SKM-1 treated with dmso at 0.1 percent for 144 hours (cell line): Measurements from ENCODE around the gene FOLR1.

Experiments used
- DNase-seq: peaks from one replicate; lab custom pipeline; 2025; ENCODE audit not compliant: unreplicated experiment; lab: John Stamatoyannopoulos, UW

The FOLR1 gene

DNA sequence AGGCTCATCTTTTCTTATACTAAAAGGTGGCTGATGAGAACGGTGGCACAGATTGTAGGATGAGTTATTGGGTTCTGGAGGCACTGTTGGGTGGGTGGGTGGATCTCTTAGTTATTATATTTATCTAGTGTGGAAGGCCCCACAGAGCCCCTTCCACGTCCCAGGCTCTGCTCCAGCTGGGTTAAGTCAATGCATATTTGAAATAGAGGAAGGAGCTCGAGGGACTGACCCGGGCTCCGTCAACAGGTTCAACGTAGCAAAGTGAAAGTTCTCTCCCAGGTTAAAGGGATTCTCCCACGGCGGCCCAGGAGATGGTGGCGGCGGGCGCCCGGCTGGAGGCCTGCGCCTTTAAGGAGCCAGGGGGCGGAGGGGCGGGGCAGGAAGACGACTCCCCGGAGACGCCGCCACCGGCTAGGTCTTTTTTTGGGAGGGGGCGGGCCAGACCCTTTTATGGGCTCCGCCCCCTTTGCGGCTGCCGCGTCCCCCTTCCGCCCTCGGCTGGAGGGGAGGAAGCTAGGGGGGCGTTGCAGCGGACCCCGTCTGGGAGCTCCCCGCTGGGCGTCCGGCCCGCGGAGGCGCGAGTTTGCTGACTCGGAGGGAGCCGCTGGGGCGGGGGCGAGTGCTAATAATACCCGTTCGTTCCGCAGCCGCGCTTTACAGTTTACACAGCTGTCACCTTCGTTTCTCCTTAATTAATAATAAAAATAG, 31.1 kb downstream of the FOLR1 start:
- peak; percentile 95 for DNase-seq

DNA sequence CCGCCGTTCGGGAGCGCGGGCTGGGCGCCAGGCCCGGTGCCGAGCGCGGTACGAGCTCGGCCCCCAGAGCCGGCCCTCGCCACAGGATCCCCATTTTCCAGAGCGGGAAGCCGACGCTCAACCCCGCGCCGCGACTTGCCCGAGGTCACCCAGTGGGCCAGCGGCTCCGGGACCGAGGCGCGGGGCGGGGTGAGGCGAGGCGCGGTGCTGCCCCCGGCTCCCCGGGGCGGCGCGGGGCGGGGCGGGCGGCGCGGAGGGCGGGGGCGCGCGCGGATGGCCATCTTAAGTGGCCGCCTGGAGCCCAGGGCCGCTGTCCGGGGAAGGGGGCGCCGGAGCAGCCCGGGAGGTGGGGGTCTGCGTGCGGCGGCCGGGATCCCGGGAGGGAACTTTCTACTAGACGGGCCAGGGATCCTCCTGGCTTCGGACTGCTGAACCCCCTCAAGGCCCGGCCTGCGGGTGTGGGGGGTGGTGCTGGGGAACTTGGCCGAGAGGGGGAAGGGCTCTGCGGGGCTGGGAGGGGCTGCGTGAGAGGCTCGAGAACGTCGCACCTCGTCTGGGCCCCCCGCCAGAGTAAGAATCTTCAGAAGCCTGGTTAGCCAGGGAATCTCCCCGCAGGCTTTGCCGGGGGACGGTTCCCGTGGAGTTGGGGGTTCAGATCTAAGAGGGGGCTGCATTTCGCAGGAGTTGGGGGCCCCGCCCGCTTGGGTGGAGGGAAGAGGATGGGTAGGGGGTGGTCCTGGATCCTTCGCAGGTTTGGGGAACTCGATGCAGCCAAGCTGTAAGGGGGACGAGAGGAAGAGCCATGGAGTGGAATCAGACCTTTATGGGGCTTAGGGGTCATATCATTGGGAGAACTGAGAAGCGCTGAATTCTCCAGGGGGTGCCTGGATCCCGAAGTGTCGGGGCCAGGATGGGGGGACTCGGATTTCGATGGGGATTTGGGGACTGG, 31.9 kb downstream of the FOLR1 start:
- peak; percentile 72 for DNase-seq

DNA sequence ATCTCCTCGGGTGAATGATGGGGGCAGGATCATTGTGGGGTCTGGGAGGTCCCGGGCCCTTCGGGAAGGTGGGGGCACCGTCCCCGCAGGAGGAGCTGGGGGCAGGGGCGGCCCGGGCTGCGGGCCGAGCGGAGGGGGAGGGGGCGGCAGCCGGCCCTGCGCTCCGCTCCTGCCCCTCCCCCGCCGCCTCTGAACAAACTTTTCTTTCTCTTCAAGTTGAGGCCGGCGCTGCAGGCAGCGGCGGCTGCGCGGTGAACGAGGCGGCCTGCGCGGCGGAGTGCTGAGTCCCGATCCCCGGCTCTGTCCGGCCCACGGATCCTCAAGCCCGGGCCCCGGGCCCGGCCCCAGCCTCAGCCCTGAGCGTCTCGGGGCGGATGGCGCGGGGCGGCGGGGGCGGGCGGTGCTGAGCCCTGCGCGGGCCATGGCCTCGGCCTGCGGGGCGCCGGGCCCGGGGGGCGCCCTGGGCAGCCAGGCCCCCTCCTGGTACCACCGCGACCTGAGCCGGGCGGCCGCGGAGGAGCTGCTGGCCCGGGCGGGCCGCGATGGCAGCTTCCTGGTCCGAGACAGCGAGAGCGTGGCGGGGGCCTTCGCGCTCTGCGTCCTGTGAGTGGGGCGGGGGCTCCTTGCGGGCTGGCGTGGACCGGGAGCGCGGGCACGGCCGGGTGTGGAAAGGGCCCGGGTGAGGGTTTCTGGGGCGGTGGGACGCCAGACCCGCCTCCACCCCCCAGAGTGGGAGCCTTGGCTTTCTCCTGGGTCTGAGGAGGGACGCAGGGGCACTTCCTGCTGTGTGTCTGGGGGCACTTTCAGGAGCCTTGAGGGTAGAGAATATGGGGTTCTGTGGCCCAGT, 32.8 kb downstream of the FOLR1 start, which contains the start of gene INPPL1:
Gene INPPL1 (plus strand): TSS at position 204 of the 847 bp plus-strand sequence. CDS start 218 bp downstream, at position 422.
- DNase-seq: no peak

DNA sequence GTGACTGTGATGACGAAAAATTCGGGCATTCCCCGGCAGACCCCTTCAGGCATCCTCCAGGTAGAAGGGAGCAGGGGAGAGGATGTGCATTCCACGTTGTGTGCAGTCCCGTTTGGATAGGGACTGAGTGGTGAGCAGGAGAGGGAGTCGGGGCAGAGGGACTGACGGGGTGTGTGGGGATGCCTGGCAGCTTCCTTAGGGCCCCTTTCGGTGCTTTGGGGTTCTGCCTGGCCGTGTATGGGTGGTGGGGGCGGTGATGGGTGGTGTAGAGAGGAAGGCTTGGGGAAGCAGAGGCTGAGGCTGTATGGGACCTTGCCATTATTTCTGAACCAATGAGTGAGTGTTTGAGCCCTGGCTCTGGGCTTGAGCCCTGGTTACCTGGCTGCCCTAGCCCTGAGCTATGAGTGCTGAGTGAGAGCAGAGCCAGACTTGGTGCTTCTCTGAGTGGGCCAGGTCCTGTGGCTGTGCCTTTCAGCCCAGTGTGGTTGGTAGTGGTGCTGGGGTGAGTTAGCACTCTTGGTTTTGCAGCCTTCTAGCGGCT, 33.5 kb downstream of the FOLR1 start:
- no peak for DNase-seq

DNA sequence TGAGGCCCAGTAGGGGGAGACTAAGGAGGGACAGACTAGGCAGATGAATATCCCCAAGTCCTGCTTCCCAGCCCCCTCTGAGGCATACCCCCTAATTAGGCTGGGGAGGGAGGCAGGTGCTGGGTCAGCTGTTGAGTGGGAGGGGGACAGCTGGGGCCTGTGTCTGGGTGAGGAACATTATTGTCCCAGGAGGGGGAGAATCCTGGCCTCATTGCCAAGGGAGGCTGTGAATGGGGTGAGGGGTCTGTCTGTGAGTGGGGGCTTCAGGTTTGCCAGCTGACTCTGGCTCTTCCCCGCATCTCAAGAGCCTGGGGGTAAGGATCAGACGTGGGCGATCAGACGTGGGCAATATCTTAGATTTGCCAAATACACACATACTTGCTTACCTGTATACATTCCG, 34.8 kb downstream of the FOLR1 start:
- DNase-seq: no peak

DNA sequence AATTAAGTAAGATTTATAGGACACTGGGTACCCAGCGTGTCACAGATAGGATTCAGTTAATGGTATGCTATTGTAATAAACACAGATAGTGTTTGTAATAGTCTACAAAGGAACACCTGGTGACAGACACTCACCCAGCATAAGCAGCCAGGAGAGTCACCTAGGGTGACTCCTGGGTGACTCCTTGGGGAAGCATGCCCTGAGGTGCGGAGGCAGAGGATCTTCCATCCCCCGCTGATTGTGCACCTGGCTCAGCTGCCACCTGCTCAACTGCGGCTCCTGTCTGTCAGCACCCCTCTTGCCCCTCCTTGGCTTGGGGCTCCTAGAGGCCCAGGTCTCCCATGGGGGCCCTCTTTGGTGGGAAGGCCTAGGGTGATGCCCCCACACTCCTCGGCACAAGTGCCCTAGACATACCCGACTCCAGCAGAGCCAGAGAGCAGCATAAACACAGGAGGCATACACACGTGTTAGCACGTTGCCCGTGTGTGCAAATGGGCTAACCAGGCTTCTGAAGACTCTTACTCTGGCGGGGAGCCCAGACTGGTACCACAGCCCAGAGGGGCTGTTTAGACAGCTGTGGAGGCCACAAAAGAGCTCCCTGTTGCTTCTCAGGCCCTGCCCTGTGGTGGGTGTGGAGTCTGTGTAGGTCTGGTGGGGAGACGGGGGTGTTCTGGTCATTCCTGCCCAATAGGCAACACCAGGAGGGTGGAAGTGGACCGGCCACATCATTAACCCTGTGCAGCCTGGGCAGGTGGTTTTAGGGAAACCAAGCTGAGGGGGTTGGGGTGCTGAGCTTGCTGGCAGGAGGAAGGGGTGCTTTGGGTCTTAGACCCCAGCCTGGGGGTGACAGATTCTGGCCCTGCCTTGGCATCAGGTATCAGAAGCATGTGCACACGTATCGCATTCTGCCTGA, 35.6 kb downstream of the FOLR1 start:
- DNase-seq: no peak

DNA sequence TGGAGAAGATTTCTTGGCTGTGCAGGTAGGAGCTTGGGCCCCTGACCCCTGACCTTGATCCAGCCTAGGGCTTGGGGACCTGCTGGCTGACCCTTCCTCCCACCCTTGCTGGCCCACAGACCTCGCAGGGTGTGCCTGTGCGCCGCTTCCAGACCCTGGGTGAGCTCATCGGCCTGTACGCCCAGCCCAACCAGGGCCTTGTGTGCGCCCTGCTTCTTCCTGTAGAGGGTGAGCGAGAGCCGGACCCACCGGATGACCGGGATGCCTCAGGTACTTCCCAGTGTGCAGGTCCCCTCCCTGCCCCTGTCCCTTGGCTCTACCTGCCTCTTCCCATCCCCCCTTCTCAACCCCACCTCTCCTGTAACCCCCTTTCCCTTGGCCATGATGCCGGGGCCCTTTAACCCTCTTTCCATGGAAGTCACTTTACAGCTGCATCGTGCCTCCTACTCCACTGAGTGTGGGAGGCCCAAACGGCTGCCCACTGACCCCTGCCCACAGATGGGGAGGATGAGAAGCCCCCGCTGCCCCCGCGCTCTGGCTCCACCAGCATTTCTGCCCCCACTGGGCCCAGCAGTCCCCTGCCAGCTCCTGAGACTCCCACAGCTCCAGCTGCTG, 36.4 kb downstream of the FOLR1 start:
- no peak for DNase-seq

DNA sequence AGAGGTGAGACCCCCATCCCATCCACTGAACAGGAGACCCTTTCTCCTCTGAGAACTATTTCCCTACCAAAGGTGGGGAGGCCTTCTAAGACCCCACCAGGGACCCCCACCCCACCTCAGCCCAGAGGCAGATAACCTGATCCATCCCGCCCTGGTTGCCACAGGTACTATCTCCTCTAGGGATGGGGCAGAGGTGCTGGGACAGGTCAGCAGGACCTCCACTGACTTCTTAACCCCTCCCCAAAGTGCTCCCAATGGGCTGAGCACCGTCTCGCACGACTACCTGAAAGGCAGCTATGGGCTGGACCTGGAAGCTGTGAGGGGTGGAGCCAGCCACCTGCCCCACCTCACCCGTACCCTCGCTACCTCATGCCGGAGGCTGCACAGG, 36.9 kb downstream of the FOLR1 start:
- DNase-seq: no peak

DNA sequence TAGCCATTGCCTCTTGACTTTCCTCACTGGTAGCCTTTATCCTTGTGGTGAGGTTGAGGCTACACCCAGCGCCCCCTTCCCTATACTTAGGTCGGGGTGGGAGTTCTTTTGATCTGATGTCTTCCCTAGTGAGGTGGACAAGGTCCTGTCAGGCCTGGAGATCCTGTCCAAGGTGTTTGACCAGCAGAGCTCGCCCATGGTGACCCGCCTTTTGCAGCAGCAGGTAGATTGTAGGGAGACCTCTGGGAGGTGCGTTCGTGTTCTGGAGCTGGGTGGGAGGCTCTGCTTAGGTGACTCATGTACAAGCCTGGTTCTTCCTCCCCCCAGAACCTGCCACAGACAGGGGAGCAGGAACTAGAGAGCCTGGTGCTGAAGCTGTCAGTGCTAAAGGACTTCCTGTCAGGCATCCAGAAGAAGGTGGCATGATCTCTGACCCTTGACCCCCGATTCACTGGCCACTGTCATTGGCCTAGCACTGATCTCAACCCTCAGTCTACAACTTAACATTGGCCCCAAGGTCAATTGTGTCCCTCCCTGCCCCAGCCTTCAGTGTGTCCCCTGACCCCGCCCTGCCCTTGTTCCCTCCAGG, 37.5 kb downstream of the FOLR1 start:
- no peak for DNase-seq

DNA sequence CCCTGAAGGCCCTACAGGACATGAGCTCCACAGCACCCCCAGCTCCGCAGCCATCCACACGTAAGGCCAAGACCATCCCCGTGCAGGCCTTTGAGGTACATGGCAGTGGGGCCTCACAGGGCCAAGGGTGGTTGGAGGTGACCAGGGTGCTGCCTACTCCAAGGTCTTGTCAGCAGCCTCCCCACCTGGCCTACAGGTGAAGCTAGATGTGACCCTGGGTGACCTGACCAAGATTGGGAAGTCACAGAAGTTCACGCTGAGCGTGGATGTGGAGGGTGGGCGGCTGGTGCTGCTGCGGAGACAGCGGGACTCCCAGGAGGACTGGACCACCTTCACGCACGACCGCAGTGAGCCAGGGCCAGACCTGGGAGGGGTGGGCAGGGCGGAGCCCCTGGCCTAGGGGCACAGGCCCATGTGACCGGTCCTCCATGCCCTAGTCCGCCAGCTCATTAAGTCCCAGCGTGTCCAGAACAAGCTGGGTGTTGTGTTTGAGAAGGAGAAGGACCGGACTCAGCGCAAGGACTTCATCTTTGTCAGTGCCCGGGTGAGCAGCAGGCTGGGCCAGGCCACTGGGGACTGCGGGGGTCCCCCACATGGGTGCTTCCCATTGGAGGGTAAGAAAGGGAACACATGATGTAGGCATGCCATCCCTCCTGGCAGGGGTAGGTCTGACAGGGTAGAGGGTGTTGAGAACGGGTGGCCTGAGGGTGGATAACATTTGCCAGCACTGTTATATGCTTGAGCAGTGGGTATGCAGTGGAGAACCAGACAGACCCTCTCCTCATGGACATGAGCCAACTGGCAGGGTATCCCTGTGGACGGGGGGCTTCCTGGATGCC, 38.2 kb downstream of the FOLR1 start:
- no peak for DNase-seq

DNA sequence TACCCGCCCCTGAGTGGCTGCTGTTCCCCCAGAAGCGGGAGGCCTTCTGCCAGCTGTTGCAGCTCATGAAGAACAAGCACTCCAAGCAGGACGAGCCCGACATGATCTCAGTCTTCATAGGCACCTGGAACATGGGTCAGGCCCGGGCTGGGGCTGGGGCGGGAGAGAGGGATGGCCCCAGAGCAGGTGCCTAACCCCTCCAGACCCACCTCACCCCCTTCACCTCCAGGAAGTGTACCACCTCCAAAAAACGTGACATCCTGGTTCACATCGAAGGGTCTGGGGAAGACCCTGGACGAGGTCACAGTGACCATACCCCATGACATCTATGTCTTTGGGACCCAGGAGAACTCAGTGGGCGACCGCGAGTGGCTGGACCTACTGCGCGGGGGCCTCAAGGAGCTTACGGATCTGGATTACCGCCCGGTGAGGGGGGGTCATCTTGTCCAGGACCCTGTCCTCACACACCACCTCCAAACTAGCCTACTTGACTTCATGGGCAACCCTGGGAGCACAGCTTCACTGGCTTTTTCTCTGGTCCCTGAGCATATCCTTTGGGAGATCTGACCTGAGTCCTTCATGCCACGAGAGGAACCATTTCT, 38.9 kb downstream of the FOLR1 start:
- no peak for DNase-seq

DNA sequence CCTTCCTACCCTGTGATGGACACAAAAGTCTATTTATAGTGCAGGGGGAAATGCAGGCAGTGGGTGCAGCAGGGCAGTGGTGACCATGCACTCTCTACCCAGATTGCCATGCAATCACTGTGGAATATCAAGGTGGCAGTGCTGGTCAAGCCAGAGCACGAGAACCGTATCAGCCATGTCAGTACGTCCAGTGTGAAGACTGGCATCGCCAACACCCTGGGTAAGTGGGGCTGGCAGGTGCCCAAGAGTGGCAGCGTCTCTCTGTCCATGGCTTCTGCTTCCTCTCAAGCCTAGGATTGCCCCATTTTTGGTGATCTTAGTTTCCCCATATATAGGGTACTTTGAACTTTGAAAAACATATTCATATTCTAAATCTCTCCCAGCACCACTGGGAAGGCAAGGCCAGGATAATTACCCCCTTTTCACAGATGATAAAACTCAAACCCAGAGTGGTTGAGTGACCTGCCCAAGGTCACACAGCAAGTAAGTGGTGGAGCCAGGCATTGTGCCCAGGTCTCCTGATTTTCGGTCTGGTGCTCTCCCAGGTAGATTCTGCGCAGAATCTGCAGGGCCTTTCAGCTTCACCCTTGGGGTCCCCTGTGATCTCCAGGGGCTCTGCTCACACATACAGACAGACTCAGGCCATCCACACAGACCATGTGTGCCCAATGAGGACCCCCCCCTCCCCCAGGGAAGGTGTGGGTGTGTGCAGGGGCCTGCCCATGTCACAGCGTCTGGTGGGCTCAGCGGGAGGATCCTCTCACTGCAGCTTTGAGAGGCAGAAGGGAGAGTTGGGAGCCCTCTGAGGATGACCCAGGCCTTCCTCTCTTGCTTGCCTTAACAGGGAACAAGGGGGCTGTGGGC, 39.7 kb downstream of the FOLR1 start:
- DNase-seq: no peak

DNA sequence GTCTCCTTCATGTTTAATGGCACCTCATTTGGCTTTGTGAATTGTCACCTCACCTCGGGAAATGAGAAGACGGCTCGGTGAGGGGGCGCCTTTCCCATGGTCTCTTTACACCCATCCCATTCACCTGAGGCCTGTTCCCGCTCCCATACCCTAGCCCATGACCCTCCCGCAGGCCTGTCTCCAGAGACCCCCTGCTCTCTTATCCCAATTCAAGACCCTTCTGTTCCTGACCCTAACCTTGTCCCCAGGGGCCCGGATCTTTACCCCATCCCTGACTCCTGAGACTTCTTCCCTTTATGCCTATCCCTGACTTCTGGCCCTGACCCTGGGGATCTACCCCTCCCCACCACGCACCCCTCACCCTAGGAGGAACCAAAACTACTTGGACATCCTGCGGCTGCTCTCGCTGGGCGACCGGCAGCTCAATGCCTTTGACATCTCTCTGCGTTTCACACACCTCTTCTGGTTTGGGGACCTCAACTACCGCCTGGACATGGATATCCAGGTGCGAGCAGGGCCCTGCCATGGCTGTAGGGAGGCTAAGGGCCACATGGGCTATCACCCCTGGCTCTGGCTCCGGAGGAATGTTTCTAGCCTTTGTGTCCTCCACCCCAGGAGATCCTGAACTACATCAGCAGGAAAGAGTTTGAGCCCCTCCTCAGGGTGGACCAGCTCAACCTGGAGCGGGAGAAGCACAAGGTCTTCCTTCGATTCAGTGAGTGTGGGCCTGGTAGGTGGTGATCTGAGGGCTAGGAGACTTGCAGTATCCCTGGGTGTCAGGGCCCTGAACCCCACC, 40.5 kb downstream of the FOLR1 start:
- DNase-seq: no peak

DNA sequence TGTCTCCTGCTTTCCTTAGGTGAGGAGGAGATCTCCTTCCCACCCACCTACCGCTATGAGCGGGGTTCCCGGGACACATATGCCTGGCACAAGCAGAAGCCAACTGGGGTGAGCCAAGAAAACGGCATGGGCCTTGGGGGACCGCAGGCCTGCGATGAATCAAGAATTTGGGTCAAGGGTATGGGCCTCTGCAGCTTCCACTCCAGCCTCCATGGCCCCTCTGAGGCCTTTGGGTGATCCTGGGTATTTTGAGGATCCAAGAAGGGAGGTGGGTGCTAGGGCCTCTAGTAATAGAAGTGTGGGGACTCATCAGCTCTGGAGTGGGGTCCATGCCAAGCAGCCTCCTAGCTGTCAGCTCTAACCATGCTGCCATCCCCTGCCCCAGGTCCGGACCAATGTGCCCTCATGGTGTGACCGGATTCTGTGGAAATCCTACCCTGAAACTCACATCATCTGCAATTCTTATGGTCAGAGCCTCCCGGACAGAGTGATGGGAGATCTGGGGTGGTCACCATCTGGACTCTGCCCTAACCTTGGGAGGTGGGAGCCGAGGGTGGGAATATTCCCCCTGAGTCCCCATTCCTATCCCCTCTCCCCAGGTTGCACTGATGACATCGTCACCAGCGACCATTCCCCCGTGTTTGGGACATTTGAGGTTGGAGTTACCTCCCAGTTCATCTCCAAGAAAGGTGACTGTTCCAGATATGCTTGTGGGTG, 41.3 kb downstream of the FOLR1 start:
- DNase-seq: no peak

DNA sequence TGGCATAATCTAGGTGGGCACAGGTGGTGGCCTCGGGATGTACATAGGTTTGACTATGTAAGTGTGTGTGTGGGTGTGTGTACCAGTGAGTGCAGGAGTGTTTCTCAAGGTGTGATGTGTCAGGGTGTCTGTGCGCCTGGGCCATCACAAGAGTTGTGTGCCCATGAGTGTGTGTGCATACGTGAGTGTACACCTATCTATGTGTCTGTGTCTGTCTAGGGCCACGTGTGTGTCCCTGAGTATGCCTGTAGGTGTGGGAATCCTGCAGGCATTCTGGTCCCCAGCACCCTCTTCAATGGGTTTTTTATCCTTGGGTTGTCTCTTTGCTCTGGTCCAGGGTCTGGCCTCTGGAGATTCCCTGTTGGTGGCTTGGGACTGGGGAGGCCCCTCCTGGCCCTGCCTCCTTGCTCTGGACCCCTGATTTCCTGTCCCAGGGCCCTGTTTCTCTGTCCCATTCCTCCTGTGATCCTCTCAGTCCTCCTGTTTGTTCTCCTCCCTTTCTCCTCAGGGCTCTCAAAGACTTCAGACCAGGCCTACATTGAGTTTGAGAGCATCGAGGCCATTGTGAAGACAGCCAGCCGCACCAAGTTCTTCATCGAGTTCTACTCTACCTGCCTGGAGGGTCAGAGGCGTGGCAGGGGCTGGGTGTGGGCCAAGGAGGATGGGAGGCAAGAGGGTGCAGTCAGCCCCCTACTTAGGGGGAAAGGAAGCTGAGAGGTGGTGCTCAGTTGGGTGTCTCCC, 42.0 kb downstream of the FOLR1 start:
- no peak for DNase-seq
